HepG2 (cell line): Measurements from ENCODE around the gene TTBK1. TPM values are rescaled to one million over a fixed set of nuclear protein-coding genes. Genes with fewer than 3 reads are reported as not detected.

ENCODE experiments used
- BRD4 ChIP-seq: sonication (generic); formaldehyde crosslinking; IDR thresholded peaks from 2 replicates; pipeline ENCODE4 v1.4.0; 2020; ENCODE audit warnings: missing genetic modification reagents
- HIVEP1 ChIP-seq: sonication (generic); formaldehyde crosslinking; IDR thresholded peaks from 2 replicates; pipeline ENCODE4 v1.4.0; 2020; ENCODE audit warnings: mild to moderate bottlenecking, missing genetic modification reagents
- HNRNPL ChIP-seq: fragments of 200-400 bp; formaldehyde crosslinking; IDR thresholded peaks from 2 replicates; pipeline ENCODE4 v1.6.1; 2017; ENCODE audit warnings: mild to moderate bottlenecking, low read depth, low read length
- HOXA3 ChIP-seq: sonication (generic); formaldehyde crosslinking; IDR thresholded peaks from 2 replicates; pipeline ENCODE4 v1.5.0; 2020; ENCODE audit warnings: missing genetic modification reagents
- PBX3 ChIP-seq: sonication (generic); formaldehyde crosslinking; IDR thresholded peaks from 2 replicates; pipeline ENCODE4 v1.8.1; 2023; ENCODE audit warnings: missing genetic modification reagents, inconsistent platforms, borderline replicate concordance
- TFE3 ChIP-seq: IDR thresholded peaks from 2 replicates; pipeline ENCODE4 v1.6.1; 2016
- U2AF1 ChIP-seq: fragments of 200-400 bp; formaldehyde crosslinking; optimal IDR thresholded peaks from 2 replicates; pipeline ENCODE3; 2017; ENCODE audit warnings: mild to moderate bottlenecking, low read depth, low read length
- ZBTB20 ChIP-seq: sonication (generic); formaldehyde crosslinking; IDR thresholded peaks from 2 replicates; pipeline ENCODE4 v1.8.1; 2023; ENCODE audit warnings: missing genetic modification reagents, low read depth, mild to moderate bottlenecking, borderline replicate concordance
- ZKSCAN5 ChIP-seq: sonication (generic); formaldehyde crosslinking; IDR thresholded peaks from 2 replicates; pipeline ENCODE4 v1.5.1; 2020; ENCODE audit warnings: mild to moderate bottlenecking, missing genetic modification reagents
- ZNF34 ChIP-seq: sonication (generic); formaldehyde crosslinking; IDR thresholded peaks from 2 replicates; pipeline ENCODE4 v1.4.0; 2020; ENCODE audit warnings: mild to moderate bottlenecking, missing genetic modification reagents, borderline replicate concordance
- polyA plus RNA-seq, 8 experiments: library from polyadenylated mRNA; depleted of rRNA in 3 of 8; stranded (reverse) in 7 of 8; unstranded in 1 of 8; fragments of >200 nt; fragmentation: Illumina TruSeq in 4 of 8; extraction: Trizol in 4 of 8; gene quantifications; 2 replicates each; pipeline versions ENCODE4 v1.2.1 to v1.2.3, GENCODE V29; 2011 to 2016; ENCODE audit warnings: low read depth in 4 of 8, missing spikeins in 1 of 8, mixed read lengths in 1 of 8; ENCODE audit not compliant: insufficient read depth in 1 of 8
- total RNA-seq, 5 experiments: library from RNA; depleted of rRNA; stranded (reverse); fragments of >200 nt; fragmentation: Illumina TruSeq; extraction: Trizol; gene quantifications; 2 replicates each; pipeline ENCODE4 v1.2.3, GENCODE V29; 2016; ENCODE audit warnings: low read depth in 1 of 5
- TF ChIP-seq, protein P1 (sequence below): sonication (generic); formaldehyde crosslinking; conservative IDR thresholded peaks from 2 replicates; pipeline ENCODE4 v1.8.0; 2022; ENCODE audit warnings: mild to moderate bottlenecking, moderate library complexity, missing genetic modification reagents
- TF ChIP-seq, protein P2 (sequence below): sonication (generic); formaldehyde crosslinking; IDR thresholded peaks from 2 replicates; pipeline ENCODE4 v1.9.0; 2022; ENCODE audit warnings: missing genetic modification reagents, mild to moderate bottlenecking, borderline replicate concordance

The TTBK1 gene
- total and polyA plus RNA-seq, 2 of the 13 experiments (the other 11 are each of a cell fraction or from before 2014, with no cell fraction given), result 0.24 to 0.33 TPM

- TF ChIP-seq, protein P1, sequence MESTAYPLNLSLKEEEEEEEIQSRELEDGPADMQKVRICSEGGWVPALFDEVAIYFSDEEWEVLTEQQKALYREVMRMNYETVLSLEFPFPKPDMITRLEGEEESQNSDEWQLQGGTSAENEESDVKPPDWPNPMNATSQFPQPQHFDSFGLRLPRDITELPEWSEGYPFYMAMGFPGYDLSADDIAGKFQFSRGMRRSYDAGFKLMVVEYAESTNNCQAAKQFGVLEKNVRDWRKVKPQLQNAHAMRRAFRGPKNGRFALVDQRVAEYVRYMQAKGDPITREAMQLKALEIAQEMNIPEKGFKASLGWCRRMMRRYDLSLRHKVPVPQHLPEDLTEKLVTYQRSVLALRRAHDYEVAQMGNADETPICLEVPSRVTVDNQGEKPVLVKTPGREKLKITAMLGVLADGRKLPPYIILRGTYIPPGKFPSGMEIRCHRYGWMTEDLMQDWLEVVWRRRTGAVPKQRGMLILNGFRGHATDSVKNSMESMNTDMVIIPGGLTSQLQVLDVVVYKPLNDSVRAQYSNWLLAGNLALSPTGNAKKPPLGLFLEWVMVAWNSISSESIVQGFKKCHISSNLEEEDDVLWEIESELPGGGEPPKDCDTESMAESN (CRISPR knock-in tag), result no peak
- peak; percentile 73; the same call in 1 of the 2 replicates for TF ChIP-seq HNRNPL
- TF ChIP-seq ZBTB20 (CRISPR knock-in tag), result no peak
- TF ChIP-seq ZNF34 (CRISPR knock-in tag), result no peak
- no peak for TF ChIP-seq U2AF1
- TF ChIP-seq PBX3 (CRISPR knock-in tag), result no peak
- no peak for TF ChIP-seq ZKSCAN5
- TF ChIP-seq BRD4, result no peak
- TF ChIP-seq HOXA3, result 0 out of 2 replicates have a peak, but pooled peaks have one; percentile 26
- TF ChIP-seq, protein P2, sequence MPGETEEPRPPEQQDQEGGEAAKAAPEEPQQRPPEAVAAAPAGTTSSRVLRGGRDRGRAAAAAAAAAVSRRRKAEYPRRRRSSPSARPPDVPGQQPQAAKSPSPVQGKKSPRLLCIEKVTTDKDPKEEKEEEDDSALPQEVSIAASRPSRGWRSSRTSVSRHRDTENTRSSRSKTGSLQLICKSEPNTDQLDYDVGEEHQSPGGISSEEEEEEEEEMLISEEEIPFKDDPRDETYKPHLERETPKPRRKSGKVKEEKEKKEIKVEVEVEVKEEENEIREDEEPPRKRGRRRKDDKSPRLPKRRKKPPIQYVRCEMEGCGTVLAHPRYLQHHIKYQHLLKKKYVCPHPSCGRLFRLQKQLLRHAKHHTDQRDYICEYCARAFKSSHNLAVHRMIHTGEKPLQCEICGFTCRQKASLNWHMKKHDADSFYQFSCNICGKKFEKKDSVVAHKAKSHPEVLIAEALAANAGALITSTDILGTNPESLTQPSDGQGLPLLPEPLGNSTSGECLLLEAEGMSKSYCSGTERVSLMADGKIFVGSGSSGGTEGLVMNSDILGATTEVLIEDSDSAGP (CRISPR knock-in tag), result peak; percentile 32; the same call in 1 of the 2 replicates
- no peak for TF ChIP-seq HIVEP1 (CRISPR knock-in tag)
- TF ChIP-seq TFE3 (CRISPR knock-in tag), result no peak
Measured at GRCh38 chr6:43283905-43284304, 40.6 kb downstream of the TTBK1 start (continued).
